Type B pancreatic cell (in vitro differentiated cells): ENCODE measurements around the gene OR6J1. TPM values are rescaled to one million over a fixed set of nuclear protein-coding genes. Genes with fewer than 3 reads are reported as not detected.
"Not testable (repeated sequence)": the region's sequence is repeated elsewhere in the genome, so short reads cannot be mapped to it uniquely, and the experiment has no call there.

Source experiments
- DNase-seq: peaks from one replicate; pipeline ENCODE4 v3.0.0; 2021; ENCODE audit warnings: mixed read lengths; ENCODE audit not compliant: unreplicated experiment; ENCODE audit errors: extremely low spot score
- H3K27ac Mint-ChIP-seq: 2 replicates; pipeline ENCODE4 v1.8.0; 2021; ENCODE audit warnings: mild to moderate bottlenecking, mixed read lengths
- H3K27me3 Mint-ChIP-seq: 2 replicates; pipeline ENCODE4 v1.8.0; 2021; ENCODE audit warnings: mixed read lengths
- H3K36me3 Mint-ChIP-seq: 2 replicates; pipeline ENCODE4 v1.8.0; 2021; ENCODE audit warnings: mixed read lengths
- H3K4me1 Mint-ChIP-seq: one replicate; pipeline ENCODE4 v1.8.0; 2021; ENCODE audit warnings: mixed read lengths; ENCODE audit not compliant: unreplicated experiment
- H3K4me3 Mint-ChIP-seq: 2 replicates; pipeline ENCODE4 v1.8.0; 2021; ENCODE audit warnings: mild to moderate bottlenecking, mixed read lengths
- H3K9me3 Mint-ChIP-seq: 2 replicates; pipeline ENCODE4 v1.8.0; 2021; ENCODE audit warnings: mixed read lengths
- CTCF ChIP-seq: fragments of 200-600 bp; sonication (generic); conservative IDR thresholded peaks from 2 replicates; pipeline ENCODE4 v1.5.0; 2021; ENCODE audit warnings: antibody characterized with exemption, mild to moderate bottlenecking
- long read RNA-seq: library from polyadenylated mRNA; unstranded; transcript quantifications from one replicate; pipeline ENCODE4 v2.0.0, GENCODE V29; 2020
- total RNA-seq: library from RNA; stranded (reverse); gene quantifications from 2 replicates; pipeline ENCODE4 v1.2.1, GENCODE V29; 2021; ENCODE audit warnings: low replicate concordance

The OR6J1 gene
- total RNA-seq: not detected in 2 replicates
- long read RNA-seq: 0 reads

- Mint-ChIP-seq H3K4me1 (no peaks in the 10 kb centered on the region), H3K27me3 (peaks cover 11% of the 10 kb centered on the region), H3K9me3 (no peaks in the 10 kb centered on the region), H3K36me3 (no peaks in the 10 kb centered on the region), H3K27ac (no peak within 1 kb of the TSS), H3K4me3 (no peak within 1 kb of the TSS)
- no peak for DNase-seq
- TF ChIP-seq CTCF: no peak
These were observed at the start of gene OR6J1 for GRCh38 chr14:22644305-22644635. Gene OR6J1, minus strand, starts transcription at chr14:22644352. Its CDS starts 9,541 bp downstream, at chr14:22634811.

GRCh38 chr14:22692194-22692593, 48.0 kb upstream of the OR6J1 start:
- no peak overlapping the region for H3K4me3 Mint-ChIP-seq
- no peak for DNase-seq
- H3K27me3 Mint-ChIP-seq: peaks cover 46% of the 10 kb centered on the region
- H3K27ac Mint-ChIP-seq: no peak overlapping the region
- peaks cover 10% of the 10 kb centered on the region for H3K9me3 Mint-ChIP-seq
- no peaks in the 10 kb centered on the region for H3K36me3 Mint-ChIP-seq
- TF ChIP-seq CTCF: no peak
- no peaks in the 10 kb centered on the region for H3K4me1 Mint-ChIP-seq

- Mint-ChIP-seq H3K9me3 (peaks cover 10% of the 10 kb centered on the region), H3K27ac (no peak overlapping the region)
These were observed 47.0 kb upstream of the OR6J1 start for GRCh38 chr14:22691171-22691570.

GRCh38 chr14:22689199-22689598, 45.0 kb upstream of the OR6J1 start:
- Mint-ChIP-seq H3K36me3 (no peaks in the 10 kb centered on the region), H3K27ac (no peak overlapping the region), H3K9me3 (peaks cover 10% of the 10 kb centered on the region), H3K27me3 (peaks cover 54% of the 10 kb centered on the region), H3K4me3 (no peak overlapping the region), H3K4me1 (no peaks in the 10 kb centered on the region)
- DNase-seq: no peak
- TF ChIP-seq CTCF: no peak

More at GRCh38 chr14:22691171-22691570, 47.0 kb upstream of the OR6J1 start:
- Mint-ChIP-seq H3K27me3 (peaks cover 48% of the 10 kb centered on the region), H3K36me3 (no peaks in the 10 kb centered on the region), H3K4me1 (no peaks in the 10 kb centered on the region), H3K4me3 (no peak overlapping the region)
- no peak for DNase-seq
- TF ChIP-seq CTCF: no peak

- not testable (repeated sequence) for H3K27ac Mint-ChIP-seq, H3K4me1 Mint-ChIP-seq, DNase-seq, H3K9me3 Mint-ChIP-seq, H3K4me3 Mint-ChIP-seq, H3K36me3 Mint-ChIP-seq
- H3K27me3 Mint-ChIP-seq: peaks cover 52% of the 10 kb centered on the region
These were observed 43.8 kb upstream of the OR6J1 start for GRCh38 chr14:22687969-22688368.

GRCh38 chr14:22686176-22686611, 42.0 kb upstream of the OR6J1 start:
- H3K27me3 Mint-ChIP-seq: peaks cover 52% of the 10 kb centered on the region
- not testable (repeated sequence) for H3K9me3 Mint-ChIP-seq, H3K4me1 Mint-ChIP-seq, H3K36me3 Mint-ChIP-seq, H3K27ac Mint-ChIP-seq, DNase-seq, H3K4me3 Mint-ChIP-seq

- peaks cover 45% of the 10 kb centered on the region for H3K27me3 Mint-ChIP-seq
- H3K9me3 Mint-ChIP-seq: no peaks in the 10 kb centered on the region
- H3K4me3 Mint-ChIP-seq: no peak overlapping the region
- H3K36me3 Mint-ChIP-seq: no peaks in the 10 kb centered on the region
- no peak overlapping the region for H3K27ac Mint-ChIP-seq
- no peak for DNase-seq
- H3K4me1 Mint-ChIP-seq: no peaks in the 10 kb centered on the region
- no peak for TF ChIP-seq CTCF
These were observed 41.3 kb upstream of the OR6J1 start for GRCh38 chr14:22685467-22685866.

- H3K36me3 Mint-ChIP-seq, H3K4me3 Mint-ChIP-seq, H3K27ac Mint-ChIP-seq, DNase-seq, H3K4me1 Mint-ChIP-seq, H3K9me3 Mint-ChIP-seq: not testable (repeated sequence)
- H3K27me3 Mint-ChIP-seq: peaks cover 41% of the 10 kb centered on the region
These were observed 39.3 kb upstream of the OR6J1 start for GRCh38 chr14:22683428-22683827.
